ENCODE measurements around the gene SLC39A9.
"Not testable (repeated sequence)": the region's sequence is repeated elsewhere in the genome, so short reads cannot be mapped to it uniquely, and the experiment has no call there.

Gene SLC39A9

DNA sequence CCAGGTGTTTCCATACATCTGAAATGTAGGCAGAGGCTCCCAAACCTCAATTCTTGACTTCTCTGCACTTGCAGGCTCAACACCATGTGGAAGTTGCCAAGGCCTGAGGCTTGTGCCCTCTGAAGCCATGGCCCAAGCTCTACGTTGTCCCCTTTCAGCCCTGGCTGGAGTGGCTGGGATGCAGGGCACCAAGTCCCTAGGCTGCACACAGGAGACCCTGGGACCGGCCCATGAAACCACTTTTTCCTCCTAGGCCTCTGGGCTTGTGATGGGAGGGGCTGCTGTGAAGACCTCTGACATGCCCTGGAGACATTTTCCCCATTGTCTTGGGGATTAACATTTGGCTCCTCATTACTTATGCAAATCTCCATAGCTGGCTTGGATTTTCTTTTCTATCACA lies 79.6 kb downstream of the SLC39A9 start:
- DNase-seq (ENCODE audit: low spot score): not testable (repeated sequence)

DNA sequence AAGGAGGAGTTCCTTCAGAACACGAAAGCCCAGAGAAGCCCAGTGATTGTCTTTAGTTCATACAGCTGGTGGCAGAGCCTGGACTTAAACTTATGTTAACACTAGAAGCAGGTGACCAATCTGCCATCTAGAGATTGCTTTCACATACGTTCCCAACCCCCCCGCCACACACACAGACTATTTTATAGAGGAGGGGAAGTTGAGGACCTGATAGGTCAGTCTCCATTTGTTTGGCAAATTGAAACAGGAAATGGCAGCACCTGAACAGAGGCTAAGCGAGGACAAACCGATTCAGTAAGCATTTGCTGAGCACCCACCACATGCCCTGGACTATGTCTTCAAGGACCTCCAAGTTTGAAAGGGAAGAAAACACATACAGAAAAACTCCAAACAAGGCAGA lies 81.2 kb downstream of the SLC39A9 start:
- DNase-seq (ENCODE audit: low spot score): no peak

DNA sequence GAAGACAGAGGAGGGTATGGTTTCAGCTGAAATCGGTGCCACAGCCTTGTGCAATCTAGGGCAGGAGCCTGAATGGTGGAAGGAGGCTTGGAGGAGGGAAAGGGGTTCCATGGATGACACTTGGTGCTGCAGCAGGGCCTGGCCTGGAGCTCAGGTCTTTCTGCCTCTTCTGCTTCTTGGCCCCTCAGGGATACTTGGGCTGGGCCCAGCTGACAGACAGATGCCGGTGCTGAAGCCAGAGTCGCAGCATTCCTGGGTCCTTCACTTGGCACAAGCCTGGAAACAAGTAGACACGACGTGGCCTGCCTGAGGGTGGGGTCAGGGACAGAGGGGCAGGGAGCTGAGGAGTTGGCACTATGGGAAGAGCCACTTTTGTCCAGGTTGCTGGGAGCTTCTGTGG lies 81.6 kb downstream of the SLC39A9 start:
- no peak for DNase-seq (ENCODE audit: low spot score)

DNA sequence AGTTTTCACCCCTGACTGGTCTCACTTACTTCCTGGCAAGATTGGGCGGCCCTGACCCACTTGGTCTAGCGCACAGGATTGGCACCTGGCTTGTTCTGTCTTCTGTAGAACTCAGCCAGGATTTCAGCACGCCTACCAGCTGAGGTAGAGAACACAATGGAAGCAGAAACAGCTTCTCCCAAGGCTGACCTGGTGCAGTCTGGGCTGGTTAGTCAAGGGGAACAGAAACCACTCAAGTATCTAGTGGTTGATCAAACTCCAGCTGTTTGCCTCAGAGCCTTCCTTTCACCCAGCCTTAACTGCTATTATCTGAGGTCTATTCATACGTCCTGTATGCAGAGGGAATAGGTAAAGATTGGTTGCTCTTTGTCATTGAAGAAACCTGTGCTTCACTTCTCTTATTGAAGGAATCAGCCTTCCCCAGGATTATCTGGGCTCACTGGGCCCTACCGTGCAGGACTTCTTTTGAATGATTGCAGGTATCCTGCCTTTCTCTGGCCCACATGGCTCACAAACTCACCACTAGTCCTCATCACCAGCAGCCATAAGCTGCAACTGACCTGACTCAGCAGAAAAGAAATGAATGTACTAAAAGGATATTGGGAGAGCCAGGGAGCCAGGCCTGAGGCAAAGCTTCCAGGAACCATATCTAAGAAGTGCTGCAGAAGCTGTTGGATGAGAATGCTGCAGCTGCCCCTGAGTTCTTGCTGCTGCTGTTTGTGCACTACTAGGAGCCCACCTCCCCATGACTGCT lies 83.5 kb downstream of the SLC39A9 start:
- DNase-seq (ENCODE audit: low spot score): peak; percentile 90

DNA sequence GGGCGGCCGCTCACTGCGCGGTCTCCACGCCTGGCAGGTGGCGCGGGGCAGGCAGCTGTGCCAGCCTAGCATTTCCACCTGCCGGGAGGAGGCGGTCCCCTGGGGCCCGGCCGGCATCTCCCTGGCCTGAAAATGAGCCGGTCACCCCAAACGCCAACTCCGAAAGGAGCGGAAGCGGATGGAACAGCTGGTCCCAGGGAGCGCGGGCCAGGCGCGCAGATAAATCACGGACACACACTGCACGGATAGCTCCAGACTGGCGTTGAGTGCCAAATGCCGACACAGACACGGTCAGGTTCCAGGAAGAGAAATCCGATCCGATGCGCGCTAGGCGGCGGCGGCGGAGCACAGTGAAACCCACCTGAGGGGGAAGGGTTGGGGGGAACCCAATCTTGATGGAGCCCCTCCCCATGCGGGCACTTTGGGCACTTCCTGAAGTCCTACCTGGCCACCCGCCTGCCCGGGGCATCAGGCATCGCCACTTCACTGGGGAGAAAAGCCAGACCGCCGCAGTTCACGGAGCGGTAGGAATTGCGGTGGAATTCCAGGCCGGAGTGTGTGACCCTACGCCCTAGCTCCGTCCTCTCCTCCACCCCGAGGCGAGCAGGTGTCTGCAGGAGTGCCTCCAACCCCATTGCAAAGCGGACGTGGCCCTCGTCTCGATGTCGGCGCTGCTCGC lies 85.4 kb downstream of the SLC39A9 start:
- peak; percentile 39 for DNase-seq (ENCODE audit: low spot score)

DNA sequence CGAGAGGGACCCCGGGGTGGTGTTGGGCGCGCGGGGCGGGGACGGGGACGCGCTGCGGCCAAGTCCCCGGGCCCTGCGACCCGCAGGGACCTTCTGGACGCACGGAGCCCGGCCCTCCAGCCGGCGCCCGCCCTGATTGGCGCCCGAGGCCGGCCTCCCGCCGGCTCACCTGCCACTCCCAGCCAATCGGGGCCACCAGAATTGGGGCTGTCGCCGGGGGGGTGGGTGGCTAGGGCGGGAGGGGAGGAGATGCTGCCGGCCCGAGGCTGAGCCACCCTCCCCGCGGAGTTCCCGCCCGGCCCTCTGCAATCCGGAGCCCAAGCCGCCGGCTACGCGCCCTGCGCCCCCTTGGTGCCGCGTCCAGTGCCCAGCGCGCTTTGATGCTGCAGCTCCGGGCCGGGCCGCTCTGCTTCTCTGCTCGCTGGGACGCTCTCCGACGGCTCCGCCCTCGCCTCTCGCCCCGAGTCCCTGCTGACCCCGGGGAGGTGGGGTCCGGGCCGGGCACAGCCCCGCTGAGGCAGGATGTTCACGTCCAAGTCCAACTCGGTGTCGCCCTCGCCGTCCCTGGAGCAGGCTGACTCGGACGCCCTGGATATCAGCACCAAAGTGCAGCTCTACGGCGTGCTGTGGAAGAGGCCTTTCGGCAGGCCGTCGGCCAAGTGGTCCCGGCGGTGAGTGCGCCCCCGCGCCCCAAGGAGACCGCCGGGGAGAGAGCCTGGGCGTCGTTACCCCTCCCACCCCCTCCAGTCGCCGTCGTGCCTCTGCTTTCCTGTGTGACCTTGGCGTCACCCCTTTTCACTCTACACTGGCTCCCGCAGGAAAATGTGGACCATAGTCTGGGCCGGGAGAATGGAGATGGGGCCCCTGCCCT lies 86.2 kb downstream of the SLC39A9 start, which contains the start of gene PLEKHD1:
PLEKHD1 (plus strand) TSS at position 285 of the 871 bp plus-strand sequence; CDS start at position 523, 238 bp downstream.
- DNase-seq (ENCODE audit: low spot score): peak; percentile 44

DNA sequence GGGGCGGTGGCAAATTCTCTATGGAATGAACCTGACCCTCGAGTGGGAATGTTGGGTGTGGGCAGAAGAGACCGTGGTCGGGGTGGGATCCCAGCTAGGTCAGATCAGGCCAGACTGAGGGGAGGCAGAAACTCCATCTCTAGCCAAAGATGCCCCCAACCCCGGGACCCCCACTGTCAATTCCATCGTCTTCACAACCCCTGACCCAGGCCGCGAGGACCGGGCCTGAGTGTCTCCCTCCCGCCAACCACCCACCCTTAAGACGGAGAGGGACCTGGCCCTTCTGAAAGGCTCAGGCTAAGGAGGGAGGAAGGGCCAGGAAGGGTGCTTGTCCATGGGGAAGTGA lies 86.8 kb downstream of the SLC39A9 start:
- DNase-seq (ENCODE audit: low spot score): no peak

DNA sequence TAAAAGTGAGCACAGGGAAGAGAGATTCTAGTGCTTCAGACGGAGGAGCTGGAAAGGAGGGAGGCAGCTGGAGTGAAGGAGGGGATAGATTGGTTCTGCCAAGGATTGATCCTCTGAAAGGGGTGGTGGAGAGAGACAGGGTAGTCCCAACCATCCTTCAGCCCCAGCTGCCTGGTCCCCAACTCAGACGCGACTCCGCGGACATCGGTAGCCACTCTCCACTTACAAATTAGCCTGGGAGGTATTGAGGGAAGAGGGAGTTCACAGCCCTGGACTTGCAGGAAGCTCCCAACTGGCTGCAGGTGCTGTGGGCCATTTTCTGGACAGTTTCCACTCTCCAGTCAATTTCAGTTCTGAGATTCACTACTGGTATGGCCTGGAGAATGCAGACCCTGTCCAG lies 87.2 kb downstream of the SLC39A9 start:
- DNase-seq (ENCODE audit: low spot score): no peak

DNA sequence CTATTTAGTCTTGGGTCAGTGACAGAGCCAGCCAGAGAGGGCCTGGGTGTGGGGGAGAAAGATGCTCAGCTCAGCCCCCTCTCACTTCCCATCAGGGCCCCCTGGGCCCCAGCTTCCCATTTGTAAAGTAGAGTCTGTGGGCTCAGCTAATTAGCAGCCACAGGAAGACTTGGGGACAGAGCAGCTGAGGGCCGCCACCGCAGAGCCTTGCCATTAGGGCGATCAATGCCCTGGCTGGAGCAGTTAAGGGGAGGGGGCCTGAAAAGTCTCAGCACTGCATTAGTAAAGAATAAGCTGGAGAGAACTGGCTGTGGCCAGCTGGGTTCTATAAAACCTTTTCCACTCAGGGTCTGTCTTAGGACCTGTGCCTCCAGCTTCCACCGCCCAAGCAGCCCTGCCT lies 88.7 kb downstream of the SLC39A9 start:
- DNase-seq (ENCODE audit: low spot score): no peak

DNA sequence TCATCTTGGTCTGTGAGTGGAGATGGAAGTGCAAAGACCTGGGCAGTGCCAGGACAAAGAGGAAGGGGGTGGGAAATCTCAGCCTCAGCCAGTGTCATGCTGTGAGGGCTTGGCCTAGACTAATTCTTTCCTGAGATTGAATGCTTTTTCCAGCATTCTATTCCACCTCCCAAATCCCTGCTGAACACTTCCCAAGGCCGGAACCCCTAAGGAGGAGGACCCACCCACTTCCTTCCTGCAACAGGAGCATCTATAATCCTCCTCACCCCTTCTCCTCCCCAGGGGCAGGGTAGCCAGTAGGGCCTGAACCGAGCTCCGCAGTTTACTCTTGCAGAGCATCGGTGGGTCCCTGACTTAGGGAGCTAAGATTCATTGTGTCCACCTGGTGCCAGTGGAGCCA lies 89.3 kb downstream of the SLC39A9 start:
- DNase-seq (ENCODE audit: low spot score): no peak

DNA sequence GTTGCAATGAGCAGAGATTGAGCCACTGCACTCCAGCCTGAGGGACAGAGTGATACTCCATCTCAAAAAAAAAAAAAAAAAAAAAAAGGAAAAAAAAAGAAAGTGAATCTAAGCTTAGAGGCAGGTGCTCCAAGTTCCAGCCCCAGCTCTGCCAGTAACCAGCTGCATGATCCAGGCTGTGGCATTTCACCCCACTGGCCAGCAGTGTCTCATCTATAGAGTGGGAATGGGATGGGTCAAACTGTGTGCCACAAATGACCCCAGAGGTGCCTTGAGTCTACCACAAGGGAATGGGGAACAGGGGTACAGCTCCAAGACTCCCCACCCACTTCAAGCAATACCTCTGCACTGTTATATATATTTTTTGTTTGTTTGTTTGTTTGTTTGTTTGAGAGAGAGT lies 91.0 kb downstream of the SLC39A9 start:
- DNase-seq (ENCODE audit: low spot score): no peak

DNA sequence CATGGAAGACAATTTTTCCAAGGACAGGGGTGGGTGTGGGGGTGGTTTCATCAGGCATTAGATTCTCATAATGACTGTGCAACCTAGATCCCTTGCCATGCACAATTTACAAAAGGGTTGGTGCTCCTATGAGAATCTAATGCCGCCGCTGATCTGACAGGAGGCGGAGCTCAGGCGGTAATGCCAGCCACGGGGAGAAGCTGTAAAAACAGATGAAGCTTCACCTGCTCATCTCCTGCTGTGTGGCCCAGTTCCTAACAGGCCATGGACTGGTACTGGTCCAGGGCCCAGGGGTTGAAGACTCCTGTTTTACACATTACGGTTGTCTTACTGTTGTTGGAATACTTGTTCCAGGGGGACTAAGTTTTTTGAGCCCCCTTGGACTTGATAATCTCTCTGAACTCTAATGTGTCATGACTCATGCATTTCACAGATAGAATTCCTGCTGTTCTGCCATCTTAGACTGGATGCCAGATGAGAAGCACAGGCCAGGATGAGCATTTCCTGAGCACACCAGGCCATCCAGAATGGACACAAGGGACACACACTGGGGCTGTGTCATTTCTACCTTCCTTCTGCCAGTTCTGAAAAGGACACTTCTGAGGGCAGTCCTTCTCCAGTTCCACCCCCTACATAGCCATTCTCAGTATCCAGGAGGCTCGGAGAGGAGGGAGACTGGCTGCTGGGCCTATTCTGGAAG lies 91.9 kb downstream of the SLC39A9 start:
- no peak for DNase-seq (ENCODE audit: low spot score)

DNA sequence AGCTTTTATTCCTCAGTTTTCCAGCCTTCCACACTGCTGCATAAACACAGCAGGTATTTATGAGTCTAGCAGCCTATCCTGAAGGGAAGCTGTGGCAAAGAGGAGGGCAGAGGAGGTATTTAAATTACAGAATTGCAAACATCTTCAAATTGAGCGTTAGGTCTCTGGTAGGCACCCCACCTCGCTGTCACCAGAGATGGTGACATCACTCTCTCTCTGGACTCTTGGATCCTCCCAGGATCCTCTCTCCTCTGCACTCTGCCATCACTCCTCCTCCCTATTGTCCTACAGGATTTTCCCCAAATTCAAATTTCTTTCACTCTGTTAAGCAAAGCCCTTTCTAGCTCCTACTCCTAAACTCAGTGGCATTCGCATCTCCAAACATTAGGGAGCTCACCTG lies 92.7 kb downstream of the SLC39A9 start:
- no peak for DNase-seq (ENCODE audit: low spot score)

DNA sequence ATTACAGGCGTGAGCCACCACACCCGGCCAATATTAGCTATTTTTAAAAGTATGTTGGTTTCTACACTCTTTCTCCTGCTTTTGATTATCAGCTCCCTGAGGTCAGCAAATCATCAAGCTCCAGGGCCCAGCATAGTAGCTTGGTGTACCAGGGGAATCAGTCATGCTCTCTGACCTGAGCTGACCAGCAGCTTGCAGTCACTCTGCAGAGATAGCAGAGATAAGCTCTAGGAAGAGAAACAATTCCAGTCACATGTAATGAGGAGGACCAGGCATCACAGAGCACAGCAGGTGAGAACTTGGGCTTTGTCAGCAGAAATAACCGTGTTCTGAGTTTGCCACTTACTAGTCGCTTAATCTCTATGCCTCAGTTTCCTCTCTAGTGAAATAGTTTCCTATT lies 94.5 kb downstream of the SLC39A9 start:
- DNase-seq (ENCODE audit: low spot score): no peak

DNA sequence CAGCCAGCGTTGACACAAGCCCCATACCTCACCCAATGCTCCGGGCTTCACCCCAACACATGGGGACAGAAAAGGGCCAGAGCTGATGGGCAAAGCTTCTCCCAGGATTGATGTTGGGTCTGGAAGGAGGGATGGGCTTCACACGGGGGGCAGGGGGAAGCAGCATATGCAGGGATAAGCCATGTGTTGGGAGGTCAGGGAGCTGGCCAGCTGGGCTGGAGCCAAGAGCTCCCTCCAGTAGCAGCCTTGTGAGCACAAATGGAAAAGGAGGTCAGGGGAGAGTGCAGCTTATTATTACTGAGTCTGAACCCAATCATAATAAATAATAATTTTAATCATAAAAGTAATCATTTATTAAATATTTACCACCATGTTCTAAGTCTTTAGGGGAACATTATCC lies 95.3 kb downstream of the SLC39A9 start:
- DNase-seq (ENCODE audit: low spot score): no peak

DNA sequence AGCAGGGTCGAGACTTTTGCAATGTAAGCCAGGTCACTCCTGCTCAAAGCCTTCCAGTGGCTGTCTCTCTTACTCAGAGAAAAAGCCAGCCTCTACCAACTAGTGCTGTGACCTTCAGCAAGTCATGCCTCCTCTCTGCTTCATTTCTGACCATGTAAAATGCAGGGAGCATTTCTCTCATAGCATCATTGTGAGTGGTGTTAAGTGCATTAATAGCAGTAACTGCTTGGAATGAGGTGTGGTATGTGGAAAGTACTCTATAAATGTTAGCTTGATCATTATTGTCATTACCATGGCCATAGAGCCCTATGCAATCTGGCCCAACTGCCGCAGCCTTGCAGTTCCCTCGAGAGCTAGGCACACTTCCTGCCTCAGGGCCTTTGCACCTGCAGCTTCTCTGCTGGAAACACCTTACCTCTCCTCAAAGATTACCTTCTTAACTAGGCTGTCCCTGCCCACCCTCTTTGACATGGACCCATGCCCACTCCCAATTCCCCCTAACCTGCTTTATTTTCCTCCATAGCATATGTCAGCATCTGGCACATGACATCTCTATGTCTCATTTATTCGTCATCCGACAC lies 96.9 kb downstream of the SLC39A9 start:
- no peak for DNase-seq (ENCODE audit: low spot score)

DNA sequence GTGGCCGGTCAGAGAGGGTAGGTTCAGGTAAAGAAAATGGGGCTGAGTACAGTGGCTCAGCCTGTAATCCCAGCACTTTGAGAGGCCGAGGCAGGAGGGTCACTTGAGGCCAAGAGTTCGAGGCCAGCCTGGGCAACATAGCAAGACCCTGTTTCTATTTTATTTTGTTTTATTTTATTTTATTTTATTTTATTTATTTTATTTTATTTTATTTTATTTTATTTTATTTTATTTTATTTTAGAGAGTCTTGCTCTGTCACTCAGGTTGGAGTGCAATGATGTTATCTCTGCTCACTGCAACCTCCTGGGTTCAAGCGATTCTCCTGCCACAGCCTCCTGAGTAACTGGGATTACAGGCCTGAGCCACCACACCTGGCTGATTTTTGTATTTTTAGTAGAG lies 99.4 kb downstream of the SLC39A9 start:
- DNase-seq (ENCODE audit: low spot score): not testable (repeated sequence)

DNA sequence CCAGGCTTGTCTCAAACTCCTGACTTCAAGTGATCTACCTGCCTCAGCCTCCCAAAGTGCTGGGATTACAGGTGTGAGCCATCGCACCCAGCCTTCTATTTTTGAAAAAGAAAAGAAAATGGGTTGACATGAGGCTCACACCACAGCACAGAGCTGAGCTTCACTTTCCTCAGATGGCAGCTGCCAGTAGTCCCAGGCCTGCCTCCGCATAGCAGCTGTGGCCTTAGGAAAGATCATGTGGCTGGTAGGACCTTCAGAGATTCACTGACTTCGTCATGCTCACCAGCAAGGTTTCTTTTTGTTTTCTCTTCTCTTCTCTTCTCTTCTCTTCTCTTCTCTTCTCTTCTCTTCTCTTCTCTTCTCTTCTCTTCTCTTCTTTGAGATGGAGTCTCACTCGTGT lies 99.8 kb downstream of the SLC39A9 start:
- not testable (repeated sequence) for DNase-seq (ENCODE audit: low spot score)

DNA sequence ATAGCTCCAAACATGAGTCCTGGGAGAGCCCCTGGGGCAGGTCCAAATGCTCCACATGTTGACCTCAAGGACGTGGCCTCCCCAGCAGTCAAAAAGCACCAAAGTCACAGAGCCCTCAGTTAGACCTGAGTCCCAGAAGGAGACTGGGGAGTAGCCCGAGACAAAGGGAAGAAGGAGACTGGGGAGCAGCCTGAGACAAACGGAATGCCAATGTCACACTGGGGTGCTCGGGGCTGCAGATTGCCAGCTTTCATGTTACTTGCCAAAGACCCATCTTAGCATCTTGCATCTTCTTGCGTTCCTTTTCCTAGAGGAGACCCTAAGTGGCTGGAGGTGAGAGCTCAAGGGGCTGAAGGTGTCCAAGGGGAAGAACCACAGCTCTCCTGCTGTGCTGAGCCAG lies 100.9 kb downstream of the SLC39A9 start:
- no peak for DNase-seq (ENCODE audit: low spot score)

DNA sequence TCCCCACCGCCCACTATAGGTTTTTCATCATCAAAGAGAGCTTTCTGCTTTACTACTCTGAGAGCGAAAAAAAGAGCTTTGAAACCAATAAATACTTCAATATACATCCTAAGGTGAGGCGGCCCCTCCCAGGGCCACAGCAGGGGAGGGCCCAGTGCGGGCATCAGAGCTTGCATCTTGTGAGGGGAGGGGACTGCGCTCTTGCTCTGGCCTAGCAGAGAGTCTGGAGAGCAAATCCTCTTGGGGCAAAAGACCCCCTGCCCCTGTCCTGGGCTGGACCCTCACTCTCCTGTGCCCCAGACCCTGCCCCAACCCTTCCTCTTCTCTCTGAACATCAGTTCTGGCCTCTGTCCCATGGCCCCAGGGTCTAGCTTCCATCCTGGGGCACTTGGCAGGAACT lies 101.6 kb downstream of the SLC39A9 start:
- no peak for DNase-seq (ENCODE audit: low spot score)

DNA sequence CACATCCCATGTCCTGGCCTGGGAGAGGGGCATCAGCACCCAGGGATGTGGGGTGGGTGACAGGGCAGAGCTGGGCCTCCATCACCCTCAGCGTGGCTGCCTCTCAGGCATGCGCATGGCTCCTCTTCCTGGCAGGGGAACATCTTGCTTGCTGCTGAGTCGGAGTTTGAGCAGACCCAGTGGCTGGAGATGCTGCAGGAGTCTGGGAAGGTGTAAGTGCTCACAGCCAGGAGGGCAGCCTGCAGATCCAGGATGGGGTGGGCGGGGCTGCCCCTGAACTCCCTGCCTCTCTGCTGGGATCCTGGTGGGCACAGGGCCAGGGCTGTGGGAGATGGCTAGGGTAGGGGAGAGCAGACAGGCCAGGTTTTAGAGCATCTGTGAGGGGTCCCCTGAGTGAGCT lies 102.2 kb downstream of the SLC39A9 start:
- no peak for DNase-seq (ENCODE audit: low spot score)

DNA sequence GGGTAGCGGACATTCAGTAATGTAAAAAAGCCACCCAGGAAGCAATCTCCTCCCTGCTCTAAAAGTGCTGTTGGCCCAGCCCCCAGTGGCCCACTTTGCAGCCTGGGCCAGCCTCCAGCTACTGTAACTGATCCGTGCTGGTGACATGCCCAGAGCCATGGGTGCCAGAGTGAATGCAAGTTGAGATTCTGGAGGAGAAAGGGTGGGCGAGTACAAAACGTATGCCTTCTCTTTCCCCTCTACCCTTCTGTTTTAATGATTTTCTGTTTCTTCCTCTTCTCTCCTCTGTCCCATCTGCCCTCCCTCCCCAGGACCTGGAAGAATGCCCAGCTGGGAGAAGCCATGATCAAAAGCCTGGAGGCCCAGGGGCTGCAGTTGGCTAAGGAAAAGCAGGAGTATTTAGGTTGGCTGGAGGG lies 102.9 kb downstream of the SLC39A9 start:
- no peak for DNase-seq (ENCODE audit: low spot score)
